ENCODE data around the gene FBXO11. TPM values are rescaled to one million over a fixed set of nuclear protein-coding genes. Genes with fewer than 3 reads are reported as not detected.

The FBXO11 gene
- total RNA-seq, 1 donor from 2014 or later, result 71.3 TPM

DNA sequence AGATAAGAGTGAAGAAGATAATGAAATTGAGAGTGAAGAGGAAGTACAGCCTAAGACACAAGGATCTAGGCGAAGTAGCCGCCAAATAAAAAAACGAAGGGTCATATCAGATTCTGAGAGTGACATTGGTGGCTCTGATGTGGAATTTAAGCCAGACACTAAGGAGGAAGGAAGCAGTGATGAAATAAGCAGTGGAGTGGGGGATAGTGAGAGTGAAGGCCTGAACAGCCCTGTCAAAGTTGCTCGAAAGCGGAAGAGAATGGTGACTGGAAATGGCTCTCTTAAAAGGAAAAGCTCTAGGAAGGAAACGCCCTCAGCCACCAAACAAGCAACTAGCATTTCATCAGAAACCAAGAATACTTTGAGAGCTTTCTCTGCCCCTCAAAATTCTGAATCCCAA lies 107.7 kb downstream of the FBXO11 start:
- Histone ChIP-seq H3K27ac (no peak overlapping the region), H3K4me1 (no peaks in the 10 kb centered on the region), H3K9me3 (ENCODE audit: low read depth) (no peaks in the 10 kb centered on the region), H3K4me2 (no peak overlapping the region), H3F3A (ENCODE audit: low read depth) (peaks cover 59% of the 10 kb centered on the region), H3K79me2 (ENCODE audit: low read depth) (peaks cover 100% of the 10 kb centered on the region), H3K36me3 (peaks cover 64% of the 10 kb centered on the region), H3K9ac (no peak overlapping the region), H3K4me3 (no peak overlapping the region), H3K27me3 (no peaks in the 10 kb centered on the region), H2AFZ (replicated peaks) (no peak overlapping the region), H4K20me1 (ENCODE audit: low read depth) (peaks cover 96% of the 10 kb centered on the region)
- H3K27ac Mint-ChIP-seq, result no peak overlapping the region
- H3K4me3 Mint-ChIP-seq, result no peak overlapping the region
- H3K36me3 Mint-ChIP-seq, result peaks cover 75% of the 10 kb centered on the region
- H3K9me3 Mint-ChIP-seq, result peaks cover 13% of the 10 kb centered on the region
- peaks cover 4% of the 10 kb centered on the region for H3K27me3 Mint-ChIP-seq (ENCODE audit: insufficient read depth, low read depth)
- H3K4me1 Mint-ChIP-seq, result no peaks in the 10 kb centered on the region
- no peak for DNase-seq (ENCODE audit: low spot score)
- no peak for TF ChIP-seq CTCF (IDR thresholded peaks at IDR 0.05)
- no peak for TF ChIP-seq EZH2 (IDR thresholded peaks at IDR 0.05)
- no peak for TF ChIP-seq EZH2phosphoT487 (IDR thresholded peaks at IDR 0.05)

- H3K79me2 ChIP-seq (ENCODE audit: low read depth), result peaks cover 100% of the 10 kb centered on the region
- H2AFZ ChIP-seq (replicated peaks), result no peak overlapping the region
- H3K4me1 ChIP-seq, result no peaks in the 10 kb centered on the region
- H3K9me3 Mint-ChIP-seq, result no peaks in the 10 kb centered on the region
- H3K36me3 ChIP-seq, result peaks cover 44% of the 10 kb centered on the region
- TF ChIP-seq CTCF (IDR thresholded peaks at IDR 0.05) (no peak), EZH2phosphoT487 (IDR thresholded peaks at IDR 0.05) (no peak), EZH2 (IDR thresholded peaks at IDR 0.05) (no peak)
- no peak overlapping the region for H3K4me2 ChIP-seq
- H3K27me3 Mint-ChIP-seq (ENCODE audit: insufficient read depth, low read depth), result peaks cover 3% of the 10 kb centered on the region
- H3K4me3 ChIP-seq, result no peak overlapping the region
- no peak for DNase-seq (ENCODE audit: low spot score)
- H3K27ac ChIP-seq, result no peak overlapping the region
- no peaks in the 10 kb centered on the region for H3K27me3 ChIP-seq
- H3K27ac Mint-ChIP-seq, result no peak overlapping the region
- H3K36me3 Mint-ChIP-seq, result peaks cover 61% of the 10 kb centered on the region
- H3F3A ChIP-seq (ENCODE audit: low read depth), result peaks cover 40% of the 10 kb centered on the region
- no peak overlapping the region for H3K9ac ChIP-seq
- no peaks in the 10 kb centered on the region for H3K4me1 Mint-ChIP-seq
- peaks cover 95% of the 10 kb centered on the region for H4K20me1 ChIP-seq (ENCODE audit: low read depth)
- H3K9me3 ChIP-seq (ENCODE audit: low read depth), result no peaks in the 10 kb centered on the region
- H3K4me3 Mint-ChIP-seq, result no peak overlapping the region
Observed at GRCh38 chr2:47796090-47796697, 110.1 kb downstream of the FBXO11 start.

DNA sequence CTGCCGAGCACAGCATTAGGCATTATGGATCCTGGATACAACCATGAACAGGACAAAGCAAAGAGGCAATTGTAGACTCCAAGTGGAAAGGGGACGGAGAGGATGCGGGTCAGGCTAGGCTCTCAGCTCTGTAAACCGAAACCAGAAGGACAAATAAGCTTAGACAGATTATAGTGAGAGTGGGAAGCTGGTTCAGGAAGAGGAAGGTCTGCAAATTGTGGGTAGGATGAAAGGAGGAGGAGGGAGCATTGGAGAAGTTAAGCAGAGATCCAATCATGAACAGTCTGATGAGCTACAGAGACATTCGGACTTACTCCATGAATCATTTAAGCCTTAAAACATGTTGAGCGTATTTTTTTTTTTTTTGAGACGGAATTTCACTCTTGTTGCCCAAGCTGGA lies 120.3 kb downstream of the FBXO11 start:
- Mint-ChIP-seq H3K27me3 (ENCODE audit: insufficient read depth, low read depth) (no peaks in the 10 kb centered on the region), H3K4me1 (peaks cover 10% of the 10 kb centered on the region), H3K27ac (no peak overlapping the region), H3K4me3 (no peak overlapping the region), H3K9me3 (peaks cover 13% of the 10 kb centered on the region), H3K36me3 (peaks cover 32% of the 10 kb centered on the region)
- TF ChIP-seq CTCF (IDR thresholded peaks at IDR 0.05), result no peak
- Histone ChIP-seq H3K27ac (no peak overlapping the region), H3K4me1 (peaks cover 14% of the 10 kb centered on the region), H3F3A (ENCODE audit: low read depth) (peaks cover 18% of the 10 kb centered on the region), H3K9ac (no peak overlapping the region), H3K79me2 (ENCODE audit: low read depth) (peaks cover 76% of the 10 kb centered on the region), H2AFZ (replicated peaks) (no peak overlapping the region), H3K4me2 (peak overlapping the region; percentile 79), H3K9me3 (ENCODE audit: low read depth) (no peaks in the 10 kb centered on the region), H3K4me3 (peak overlapping the region; percentile 64), H4K20me1 (ENCODE audit: low read depth) (peaks cover 72% of the 10 kb centered on the region), H3K27me3 (no peaks in the 10 kb centered on the region), H3K36me3 (peaks cover 10% of the 10 kb centered on the region)
- no peak for DNase-seq (ENCODE audit: low spot score)
